Measurements from ENCODE around the gene ALKBH1.

DNA sequence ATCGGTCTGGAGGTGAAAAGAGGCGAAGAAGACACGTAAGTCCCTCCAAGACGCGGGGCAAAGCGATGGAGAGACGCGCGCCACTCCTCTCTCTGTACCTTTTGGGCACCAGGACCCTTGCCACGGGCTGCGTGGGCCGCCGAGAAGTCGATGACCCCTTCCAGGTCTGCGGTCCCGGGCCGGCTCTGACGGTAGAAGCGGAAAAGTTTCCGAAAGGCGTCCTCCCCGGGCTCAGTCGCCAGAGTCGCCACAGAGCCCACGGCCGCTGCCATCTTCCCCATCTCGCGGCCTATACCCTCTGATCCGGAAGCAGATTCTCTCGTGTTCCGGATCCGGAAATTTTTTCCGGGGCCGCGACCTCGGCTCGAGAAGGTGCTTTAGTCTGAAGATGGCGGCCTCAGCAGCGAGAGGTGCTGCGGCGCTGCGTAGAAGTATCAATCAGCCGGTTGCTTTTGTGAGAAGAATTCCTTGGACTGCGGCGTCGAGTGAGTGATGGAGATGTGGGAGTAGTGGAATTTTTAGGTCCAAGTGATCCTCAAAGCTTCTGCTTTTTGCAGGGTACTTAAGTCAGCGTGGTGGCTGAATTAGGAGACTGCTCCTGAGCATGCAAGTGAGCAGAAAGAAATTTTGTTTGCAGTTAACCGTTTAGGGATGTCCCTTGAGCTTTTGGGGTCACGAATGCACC, at the start of gene ALKBH1, which contains the start of gene SLIRP:
- TF ChIP-seq, protein P1, sequence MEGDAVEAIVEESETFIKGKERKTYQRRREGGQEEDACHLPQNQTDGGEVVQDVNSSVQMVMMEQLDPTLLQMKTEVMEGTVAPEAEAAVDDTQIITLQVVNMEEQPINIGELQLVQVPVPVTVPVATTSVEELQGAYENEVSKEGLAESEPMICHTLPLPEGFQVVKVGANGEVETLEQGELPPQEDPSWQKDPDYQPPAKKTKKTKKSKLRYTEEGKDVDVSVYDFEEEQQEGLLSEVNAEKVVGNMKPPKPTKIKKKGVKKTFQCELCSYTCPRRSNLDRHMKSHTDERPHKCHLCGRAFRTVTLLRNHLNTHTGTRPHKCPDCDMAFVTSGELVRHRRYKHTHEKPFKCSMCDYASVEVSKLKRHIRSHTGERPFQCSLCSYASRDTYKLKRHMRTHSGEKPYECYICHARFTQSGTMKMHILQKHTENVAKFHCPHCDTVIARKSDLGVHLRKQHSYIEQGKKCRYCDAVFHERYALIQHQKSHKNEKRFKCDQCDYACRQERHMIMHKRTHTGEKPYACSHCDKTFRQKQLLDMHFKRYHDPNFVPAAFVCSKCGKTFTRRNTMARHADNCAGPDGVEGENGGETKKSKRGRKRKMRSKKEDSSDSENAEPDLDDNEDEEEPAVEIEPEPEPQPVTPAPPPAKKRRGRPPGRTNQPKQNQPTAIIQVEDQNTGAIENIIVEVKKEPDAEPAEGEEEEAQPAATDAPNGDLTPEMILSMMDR (IDR thresholded peaks at IDR 0.05) = no peak
- TF ChIP-seq EZH2 (IDR thresholded peaks at IDR 0.05; ENCODE audit: borderline replicate concordance, insufficient read depth, low read depth, low read length, poor library complexity, severe bottlenecking) = no peak
